ENCODE measurements around the gene MTMR1. TPM values are rescaled to one million over a fixed set of nuclear protein-coding genes. Genes with fewer than 3 reads are reported as not detected.

MTMR1 gene
- total and polyA plus RNA-seq, 9 of the 15 experiments (the other 6 are each of a cell fraction or from before 2014, with no cell fraction given): 0.96 to 35.4 (median 22.4) TPM

DNA sequence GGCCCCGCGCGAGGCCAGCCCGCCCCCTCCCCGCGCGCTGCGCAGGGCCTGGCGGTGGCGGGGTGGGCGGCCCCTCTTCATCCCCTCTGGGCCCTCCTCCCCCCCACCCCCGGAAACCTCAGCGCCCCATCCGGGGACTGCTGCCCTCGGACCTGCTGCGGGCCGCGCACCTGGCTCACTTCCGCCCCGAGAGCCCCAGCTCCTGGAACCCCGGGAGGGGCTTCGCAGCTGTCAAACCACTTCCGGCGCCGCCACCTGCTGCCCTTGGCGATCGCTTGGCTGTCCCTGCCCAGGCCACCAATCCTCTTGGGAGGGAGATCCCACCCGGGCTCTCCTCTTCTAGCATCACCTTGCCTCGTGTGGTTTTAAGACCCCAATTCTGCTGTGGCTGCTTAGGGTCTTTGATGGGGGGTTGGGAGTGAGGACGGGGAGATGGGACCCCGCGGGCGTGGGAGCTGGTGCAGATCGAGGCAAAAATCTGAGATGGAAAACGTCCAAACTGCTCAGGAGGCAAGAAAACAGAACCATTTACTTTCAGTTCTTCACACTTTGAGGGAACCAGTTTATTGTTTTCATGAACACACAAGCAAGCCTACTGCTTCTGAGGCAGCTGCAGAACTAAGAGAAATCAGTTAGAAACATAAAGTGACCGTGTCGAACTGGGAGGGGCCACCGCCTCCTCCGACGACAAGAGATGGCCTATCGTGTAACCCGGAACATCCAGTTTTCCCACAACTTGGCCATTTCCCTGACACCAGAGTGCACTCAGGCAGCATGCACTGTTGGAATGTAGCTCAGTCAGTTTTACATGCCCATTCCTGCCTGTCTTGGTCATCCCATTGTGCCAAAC lies 754 bp downstream of the MTMR1 start (continued):
- TF ChIP-seq RBM22 (IDR thresholded peaks at IDR 0.05; ENCODE audit: low read depth, low read length, poor library complexity, severe bottlenecking) (no peak), SREBF2 (CRISPR knock-in tag; IDR thresholded peaks at IDR 0.05) (no peak), NFIC (IDR thresholded peaks at IDR 0.05) (no peak), ZFP30 (CRISPR knock-in tag; IDR thresholded peaks at IDR 0.05; ENCODE audit: borderline replicate concordance) (no peak), CBX8 (IDR thresholded peaks at IDR 0.05; ENCODE audit: borderline replicate concordance, extremely low read depth, low read depth, low read length, poor library complexity, severe bottlenecking) (no peak), CHD2 (IDR thresholded peaks at IDR 0.05; ENCODE audit: low read depth, low read length) (no peak), FOXA1 (IDR thresholded peaks at IDR 0.05; ENCODE audit: borderline replicate concordance) (no peak), POLR2A (conservative IDR thresholded peaks at IDR 0.05) (no peak), HDAC1 (IDR thresholded peaks at IDR 0.05) (0 out of 4 replicates have a peak, but pooled peaks of 1 of the 2 experiments have one; percentile 32), LCOR (CRISPR knock-in tag; IDR thresholded peaks at IDR 0.05) (no peak), FOXJ3 (CRISPR knock-in tag; IDR thresholded peaks at IDR 0.05) (no peak), PPARD (CRISPR knock-in tag; IDR thresholded peaks at IDR 0.05) (no peak)
- TF ChIP-seq, protein P1, sequence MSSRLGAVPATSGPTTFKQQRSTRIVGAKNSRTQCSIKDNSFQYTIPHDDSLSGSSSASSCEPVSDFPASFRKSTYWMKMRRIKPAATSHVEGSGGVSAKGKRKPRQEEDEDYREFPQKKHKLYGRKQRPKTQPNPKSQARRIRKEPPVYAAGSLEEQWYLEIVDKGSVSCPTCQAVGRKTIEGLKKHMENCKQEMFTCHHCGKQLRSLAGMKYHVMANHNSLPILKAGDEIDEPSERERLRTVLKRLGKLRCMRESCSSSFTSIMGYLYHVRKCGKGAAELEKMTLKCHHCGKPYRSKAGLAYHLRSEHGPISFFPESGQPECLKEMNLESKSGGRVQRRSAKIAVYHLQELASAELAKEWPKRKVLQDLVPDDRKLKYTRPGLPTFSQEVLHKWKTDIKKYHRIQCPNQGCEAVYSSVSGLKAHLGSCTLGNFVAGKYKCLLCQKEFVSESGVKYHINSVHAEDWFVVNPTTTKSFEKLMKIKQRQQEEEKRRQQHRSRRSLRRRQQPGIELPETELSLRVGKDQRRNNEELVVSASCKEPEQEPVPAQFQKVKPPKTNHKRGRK (tag; IDR thresholded peaks at IDR 0.05): no peak
- TF ChIP-seq, protein P2, sequence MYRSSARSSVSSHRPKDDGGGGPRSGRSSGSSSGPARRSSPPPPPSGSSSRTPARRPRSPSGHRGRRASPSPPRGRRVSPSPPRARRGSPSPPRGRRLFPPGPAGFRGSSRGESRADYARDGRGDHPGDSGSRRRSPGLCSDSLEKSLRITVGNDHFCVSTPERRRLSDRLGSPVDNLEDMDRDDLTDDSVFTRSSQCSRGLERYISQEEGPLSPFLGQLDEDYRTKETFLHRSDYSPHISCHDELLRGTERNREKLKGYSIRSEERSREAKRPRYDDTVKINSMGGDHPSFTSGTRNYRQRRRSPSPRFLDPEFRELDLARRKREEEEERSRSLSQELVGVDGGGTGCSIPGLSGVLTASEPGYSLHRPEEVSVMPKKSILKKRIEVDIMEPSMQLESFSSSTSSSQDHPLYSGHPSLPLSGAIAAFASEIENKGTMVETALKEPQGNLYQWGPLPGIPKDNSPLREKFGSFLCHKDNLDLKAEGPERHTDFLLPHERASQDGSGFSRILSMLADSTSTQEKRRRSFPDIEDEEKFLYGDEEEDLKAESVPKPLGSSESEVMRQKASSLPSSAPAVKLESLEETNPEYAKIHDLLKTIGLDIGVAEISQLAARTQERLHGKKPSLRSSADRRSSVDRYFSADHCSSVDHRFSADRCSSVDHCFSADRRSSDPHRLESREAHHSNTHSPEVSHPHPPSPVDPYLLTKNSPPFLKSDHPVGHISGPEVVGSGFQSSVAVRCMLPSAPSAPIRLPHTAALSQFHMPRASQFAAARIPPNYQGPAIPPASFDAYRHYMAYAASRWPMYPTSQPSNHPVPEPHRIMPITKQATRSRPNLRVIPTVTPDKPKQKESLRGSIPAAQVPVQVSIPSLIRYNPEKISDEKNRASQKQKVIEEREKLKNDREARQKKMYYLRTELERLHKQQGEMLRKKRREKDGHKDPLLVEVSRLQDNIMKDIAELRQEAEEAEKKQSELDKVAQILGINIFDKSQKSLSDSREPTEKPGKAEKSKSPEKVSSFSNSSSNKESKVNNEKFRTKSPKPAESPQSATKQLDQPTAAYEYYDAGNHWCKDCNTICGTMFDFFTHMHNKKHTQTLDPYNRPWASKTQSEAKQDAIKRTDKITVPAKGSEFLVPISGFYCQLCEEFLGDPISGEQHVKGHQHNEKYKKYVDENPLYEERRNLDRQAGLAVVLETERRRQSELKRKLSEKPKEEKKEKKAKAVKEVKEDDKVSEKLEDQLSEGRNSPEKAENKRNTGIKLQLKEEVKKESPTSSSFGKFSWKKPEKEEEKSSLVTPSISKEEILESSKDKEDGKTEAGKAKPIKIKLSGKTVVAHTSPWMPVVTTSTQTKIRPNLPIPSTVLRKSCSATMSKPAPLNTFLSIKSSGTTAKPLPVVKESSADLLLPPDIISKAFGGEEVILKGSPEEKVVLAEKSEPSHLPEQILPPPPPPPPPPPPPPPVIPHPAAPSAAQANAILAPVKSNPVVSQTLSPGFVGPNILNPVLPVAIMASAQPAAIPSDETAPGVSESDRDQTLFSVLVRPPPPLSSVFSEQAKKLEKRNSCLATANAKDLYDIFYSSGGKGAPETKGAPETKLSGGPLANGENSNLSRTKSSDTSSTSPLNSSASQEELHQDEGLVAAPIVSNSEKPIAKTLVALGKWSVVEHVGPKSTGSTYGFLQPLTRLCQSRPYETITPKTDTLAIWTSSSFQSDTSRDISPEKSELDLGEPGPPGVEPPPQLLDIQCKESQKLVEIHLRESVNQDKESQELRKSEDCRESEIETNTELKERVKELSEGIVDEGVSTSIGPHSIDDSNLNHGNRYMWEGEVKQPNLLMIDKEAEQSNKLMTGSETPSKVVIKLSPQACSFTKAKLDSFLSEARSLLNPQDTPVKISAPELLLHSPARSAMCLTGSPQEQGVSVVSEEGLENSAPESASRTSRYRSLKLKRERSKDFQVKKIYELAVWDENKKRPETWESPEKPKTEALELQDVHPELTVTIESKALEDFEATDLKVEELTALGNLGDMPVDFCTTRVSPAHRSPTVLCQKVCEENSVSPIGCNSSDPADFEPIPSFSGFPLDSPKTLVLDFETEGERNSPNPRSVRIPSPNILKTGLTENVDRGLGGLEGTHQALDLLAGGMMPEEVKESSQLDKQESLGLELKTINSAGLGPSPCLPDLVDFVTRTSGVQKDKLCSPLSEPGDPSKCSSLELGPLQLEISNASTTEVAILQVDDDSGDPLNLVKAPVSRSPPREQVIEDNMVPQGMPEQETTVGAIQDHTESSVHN (IDR thresholded peaks at IDR 0.05; ENCODE audit: borderline replicate concordance in 1 of 2, low read depth in 1 of 2): no peak
- TF ChIP-seq, protein P3, sequence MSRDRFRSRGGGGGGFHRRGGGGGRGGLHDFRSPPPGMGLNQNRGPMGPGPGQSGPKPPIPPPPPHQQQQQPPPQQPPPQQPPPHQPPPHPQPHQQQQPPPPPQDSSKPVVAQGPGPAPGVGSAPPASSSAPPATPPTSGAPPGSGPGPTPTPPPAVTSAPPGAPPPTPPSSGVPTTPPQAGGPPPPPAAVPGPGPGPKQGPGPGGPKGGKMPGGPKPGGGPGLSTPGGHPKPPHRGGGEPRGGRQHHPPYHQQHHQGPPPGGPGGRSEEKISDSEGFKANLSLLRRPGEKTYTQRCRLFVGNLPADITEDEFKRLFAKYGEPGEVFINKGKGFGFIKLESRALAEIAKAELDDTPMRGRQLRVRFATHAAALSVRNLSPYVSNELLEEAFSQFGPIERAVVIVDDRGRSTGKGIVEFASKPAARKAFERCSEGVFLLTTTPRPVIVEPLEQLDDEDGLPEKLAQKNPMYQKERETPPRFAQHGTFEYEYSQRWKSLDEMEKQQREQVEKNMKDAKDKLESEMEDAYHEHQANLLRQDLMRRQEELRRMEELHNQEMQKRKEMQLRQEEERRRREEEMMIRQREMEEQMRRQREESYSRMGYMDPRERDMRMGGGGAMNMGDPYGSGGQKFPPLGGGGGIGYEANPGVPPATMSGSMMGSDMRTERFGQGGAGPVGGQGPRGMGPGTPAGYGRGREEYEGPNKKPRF (IDR thresholded peaks at IDR 0.05; ENCODE audit: low read depth, low read length): no peak
